Panc1 (cell line): ENCODE results near the gene PKP3. TPM values are rescaled to one million over a fixed set of nuclear protein-coding genes. Genes with fewer than 3 reads are reported as not detected.

ENCODE experiments used
- ATAC-seq: fragments of 200-7000 bp; cut with Tn5 transposase; 2 replicates; pipeline ENCODE4 v1.9.1; 2020; ENCODE audit warnings: mild to moderate bottlenecking, moderate library complexity
- BruUV-seq: library from RNA; stranded (reverse); fragments of 400-500 nt; replicated peaks from 2 replicates; lab custom pipeline; 2021; lab: Mats Ljungman, UMichigan
- CTCF ChIA-PET: fragments of 300-600 bp; sonication (Branson Sonifier 250); formaldehyde crosslinking; loops from one replicate; lab custom pipeline; 2022; ENCODE audit warnings: antibody characterized with exemption; lab: Charles Lee
- POLR2A ChIA-PET: fragments of 300-600 bp; sonication (Branson Sonifier 250); formaldehyde crosslinking; loops from one replicate; lab custom pipeline; 2022; ENCODE audit warnings: antibody characterized with exemption; lab: Charles Lee
- DNase-seq: peaks from one replicate; pipeline ENCODE4 v3.0.0-alpha.2; 2010; ENCODE audit warnings: low read depth, low spot score
- H3K27ac ChIP-seq: 2 replicates; pipeline ENCODE4 v1.5.1; 2011; ENCODE audit warnings: mild to moderate bottlenecking, low read length, inconsistent platforms
- H3K27me3 ChIP-seq: fragments of 200-500 bp; sonication (Bioruptor generic); 2 replicates; pipeline ENCODE4 v1.6.0; 2014; ENCODE audit warnings: low read length, inconsistent platforms; ENCODE audit not compliant: control insufficient read depth, insufficient read depth
- H3K36me3 ChIP-seq: fragments of 200-500 bp; sonication (Bioruptor generic); 2 replicates; pipeline ENCODE4 v1.5.1; 2014; ENCODE audit warnings: inconsistent platforms, mild to moderate bottlenecking, low read length, moderate library complexity; ENCODE audit not compliant: control insufficient read depth, insufficient read depth
- H3K4me1 ChIP-seq: 2 replicates; pipeline ENCODE4 v1.5.1; 2011; ENCODE audit warnings: inconsistent platforms, mild to moderate bottlenecking, low read length, moderate library complexity; ENCODE audit not compliant: control insufficient read depth, insufficient read depth
- H3K4me3 ChIP-seq, 2 experiments: 2 replicates each; pipeline ENCODE4 v1.5.1; 2011 to 2012; ENCODE audit warnings: low read depth in 2 of 2, low read length in 2 of 2, mild to moderate bottlenecking in 2 of 2, inconsistent platforms in 1 of 2, moderate library complexity in 1 of 2
- H3K9me3 ChIP-seq: fragments of 200-500 bp; sonication (Bioruptor generic); 2 replicates; pipeline ENCODE4 v1.5.1; 2014; ENCODE audit warnings: low read depth, mild to moderate bottlenecking, inconsistent platforms, low read length, moderate library complexity; ENCODE audit not compliant: control insufficient read depth, insufficient read depth
- POLR2AphosphoS5 ChIP-seq: IDR thresholded peaks from 2 replicates; pipeline ENCODE4 v1.6.1; 2012; ENCODE audit warnings: mild to moderate bottlenecking, low read depth, low read length, moderate library complexity
- SIN3A ChIP-seq: IDR thresholded peaks from 2 replicates; pipeline ENCODE4 v1.6.1; 2012; ENCODE audit warnings: low read depth, mild to moderate bottlenecking, low read length, moderate library complexity, borderline replicate concordance; ENCODE audit not compliant: insufficient read depth
- TCF7L2 ChIP-seq: IDR thresholded peaks from 2 replicates; pipeline ENCODE4 v1.6.1; 2011; ENCODE audit warnings: mild to moderate bottlenecking, low read depth, low read length, inconsistent platforms
- in situ Hi-C: cut with HindIII; loops from 2 replicates; pipeline ENCODE4 v1.10.0; 2016; ENCODE audit warnings: low sequenced_read_pairs, low pct_unique_long_range_greater_than_20kb
- intact Hi-C: fragments of 100-400 bp; cut with micrococcal nuclease; formaldehyde crosslinking; loops from one replicate; pipeline ENCODE4 v1.10.0; 2022; ENCODE audit not compliant: unreplicated experiment
- total RNA-seq: library from RNA; stranded (reverse); gene quantifications from one replicate; pipeline ENCODE4 v1.2.1, GENCODE V29; 2021; ENCODE audit not compliant: unreplicated experiment
- TF ChIP-seq, protein P1 (sequence below): fragments of 450-650 bp; IDR thresholded peaks from 2 replicates; pipeline ENCODE4 v1.5.1; 2017; ENCODE audit warnings: mild to moderate bottlenecking
- TF ChIP-seq, protein P2 (sequence below), 2 experiments: IDR thresholded peaks; 2 replicates each; pipeline ENCODE4 v1.6.1; 2011 to 2012; ENCODE audit warnings: low read depth in 2 of 2, control low read depth in 1 of 2, low read length in 1 of 2, mild to moderate bottlenecking in 1 of 2, moderate library complexity in 1 of 2; ENCODE audit not compliant: insufficient read depth in 1 of 2

The PKP3 gene
- total RNA-seq, 1 experiment from 2014 or later: 36.8 TPM

DNA sequence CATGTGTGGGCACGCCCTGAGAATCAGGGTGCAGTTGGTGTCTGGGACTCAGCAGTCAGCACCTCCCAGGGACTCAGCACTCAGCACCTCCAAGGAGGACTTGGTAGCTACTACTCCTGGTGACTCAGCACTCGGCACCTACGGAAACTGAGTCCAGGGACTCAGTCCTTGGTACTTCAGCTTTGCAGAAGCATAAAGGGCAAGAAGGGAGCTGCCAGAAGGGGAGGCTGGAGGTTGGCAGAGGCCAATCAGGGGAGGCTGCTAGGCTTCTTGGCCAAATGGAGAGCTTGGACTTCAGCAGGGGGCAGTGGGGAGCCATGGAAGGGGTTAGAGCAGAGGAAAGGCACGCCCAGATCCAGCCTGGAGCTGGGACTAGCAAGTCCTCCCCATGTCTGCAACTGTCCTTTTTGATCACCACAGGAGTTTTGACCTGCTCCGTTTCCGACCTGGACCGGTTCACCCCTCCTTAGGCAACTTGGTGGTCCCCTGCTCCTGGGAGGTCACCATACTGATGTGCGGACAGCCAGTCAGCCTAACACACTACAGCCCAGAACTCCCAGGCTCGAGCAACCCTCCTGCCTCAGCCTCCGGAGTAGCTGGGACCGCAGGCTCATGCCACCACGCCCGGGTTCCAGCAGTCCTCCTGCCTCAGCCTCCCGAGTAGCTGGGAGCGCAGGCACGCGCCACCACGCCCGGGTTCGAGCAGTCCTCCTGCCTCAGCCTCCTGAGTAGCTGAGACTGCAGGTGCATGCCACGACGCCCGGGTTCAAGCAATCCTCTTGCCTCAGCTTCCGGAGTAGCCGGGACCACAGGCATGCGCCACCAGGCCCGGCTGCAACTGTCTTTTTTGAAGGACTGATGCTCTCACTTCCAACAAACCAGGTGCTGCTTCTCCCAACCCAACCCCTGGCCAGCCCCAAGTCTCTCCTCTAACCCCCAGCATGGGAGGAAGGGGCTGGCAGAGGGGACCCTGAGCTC lies 46.3 kb downstream of the PKP3 start:
- no TSS peak for BruUV-seq
- DNase-seq (no peak), ATAC-seq (peak; percentile 22; the same call in 1 of the 2 replicates)
- TF ChIP-seq, protein P1, sequence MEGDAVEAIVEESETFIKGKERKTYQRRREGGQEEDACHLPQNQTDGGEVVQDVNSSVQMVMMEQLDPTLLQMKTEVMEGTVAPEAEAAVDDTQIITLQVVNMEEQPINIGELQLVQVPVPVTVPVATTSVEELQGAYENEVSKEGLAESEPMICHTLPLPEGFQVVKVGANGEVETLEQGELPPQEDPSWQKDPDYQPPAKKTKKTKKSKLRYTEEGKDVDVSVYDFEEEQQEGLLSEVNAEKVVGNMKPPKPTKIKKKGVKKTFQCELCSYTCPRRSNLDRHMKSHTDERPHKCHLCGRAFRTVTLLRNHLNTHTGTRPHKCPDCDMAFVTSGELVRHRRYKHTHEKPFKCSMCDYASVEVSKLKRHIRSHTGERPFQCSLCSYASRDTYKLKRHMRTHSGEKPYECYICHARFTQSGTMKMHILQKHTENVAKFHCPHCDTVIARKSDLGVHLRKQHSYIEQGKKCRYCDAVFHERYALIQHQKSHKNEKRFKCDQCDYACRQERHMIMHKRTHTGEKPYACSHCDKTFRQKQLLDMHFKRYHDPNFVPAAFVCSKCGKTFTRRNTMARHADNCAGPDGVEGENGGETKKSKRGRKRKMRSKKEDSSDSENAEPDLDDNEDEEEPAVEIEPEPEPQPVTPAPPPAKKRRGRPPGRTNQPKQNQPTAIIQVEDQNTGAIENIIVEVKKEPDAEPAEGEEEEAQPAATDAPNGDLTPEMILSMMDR: no peak
- no peak for TF ChIP-seq SIN3A
- TF ChIP-seq, protein P2, sequence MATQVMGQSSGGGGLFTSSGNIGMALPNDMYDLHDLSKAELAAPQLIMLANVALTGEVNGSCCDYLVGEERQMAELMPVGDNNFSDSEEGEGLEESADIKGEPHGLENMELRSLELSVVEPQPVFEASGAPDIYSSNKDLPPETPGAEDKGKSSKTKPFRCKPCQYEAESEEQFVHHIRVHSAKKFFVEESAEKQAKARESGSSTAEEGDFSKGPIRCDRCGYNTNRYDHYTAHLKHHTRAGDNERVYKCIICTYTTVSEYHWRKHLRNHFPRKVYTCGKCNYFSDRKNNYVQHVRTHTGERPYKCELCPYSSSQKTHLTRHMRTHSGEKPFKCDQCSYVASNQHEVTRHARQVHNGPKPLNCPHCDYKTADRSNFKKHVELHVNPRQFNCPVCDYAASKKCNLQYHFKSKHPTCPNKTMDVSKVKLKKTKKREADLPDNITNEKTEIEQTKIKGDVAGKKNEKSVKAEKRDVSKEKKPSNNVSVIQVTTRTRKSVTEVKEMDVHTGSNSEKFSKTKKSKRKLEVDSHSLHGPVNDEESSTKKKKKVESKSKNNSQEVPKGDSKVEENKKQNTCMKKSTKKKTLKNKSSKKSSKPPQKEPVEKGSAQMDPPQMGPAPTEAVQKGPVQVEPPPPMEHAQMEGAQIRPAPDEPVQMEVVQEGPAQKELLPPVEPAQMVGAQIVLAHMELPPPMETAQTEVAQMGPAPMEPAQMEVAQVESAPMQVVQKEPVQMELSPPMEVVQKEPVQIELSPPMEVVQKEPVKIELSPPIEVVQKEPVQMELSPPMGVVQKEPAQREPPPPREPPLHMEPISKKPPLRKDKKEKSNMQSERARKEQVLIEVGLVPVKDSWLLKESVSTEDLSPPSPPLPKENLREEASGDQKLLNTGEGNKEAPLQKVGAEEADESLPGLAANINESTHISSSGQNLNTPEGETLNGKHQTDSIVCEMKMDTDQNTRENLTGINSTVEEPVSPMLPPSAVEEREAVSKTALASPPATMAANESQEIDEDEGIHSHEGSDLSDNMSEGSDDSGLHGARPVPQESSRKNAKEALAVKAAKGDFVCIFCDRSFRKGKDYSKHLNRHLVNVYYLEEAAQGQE (IDR thresholded peaks at IDR 0.05; ENCODE audit: insufficient read depth in 1 of 2, low read depth in 2 of 2, low read length in 1 of 2): no peak
- TF ChIP-seq TCF7L2: no peak
- TF ChIP-seq POLR2AphosphoS5: no peak
- H3K9me3 ChIP-seq: no peaks in the 10 kb centered on the region
- no peaks in the 10 kb centered on the region for H3K36me3 ChIP-seq
- intact Hi-C loops: no loop called here
- ChIA-PET CTCF (interaction anchor here (0.6 to 1.3 kb wide), 4 partner anchors 7 to 36 kb away, joined by 3 to 9 read pairs (median 4); partner anchors contain the start of gene SIGIRR), POLR2A (interaction anchor here (0.5 kb wide), 1 partner anchor 87 kb away, joined by 7 read pairs; no protein-coding TSS in a partner anchor)
- H3K4me3 ChIP-seq: peak overlapping the region; percentile 23 to 47; a peak in 2 of 4 replicates
- H3K4me1 ChIP-seq: peaks cover 24% of the 10 kb centered on the region
- H3K27ac ChIP-seq: no peak overlapping the region
- H3K27me3 ChIP-seq: no peaks in the 10 kb centered on the region
- in situ Hi-C loops: no loop called here

DNA sequence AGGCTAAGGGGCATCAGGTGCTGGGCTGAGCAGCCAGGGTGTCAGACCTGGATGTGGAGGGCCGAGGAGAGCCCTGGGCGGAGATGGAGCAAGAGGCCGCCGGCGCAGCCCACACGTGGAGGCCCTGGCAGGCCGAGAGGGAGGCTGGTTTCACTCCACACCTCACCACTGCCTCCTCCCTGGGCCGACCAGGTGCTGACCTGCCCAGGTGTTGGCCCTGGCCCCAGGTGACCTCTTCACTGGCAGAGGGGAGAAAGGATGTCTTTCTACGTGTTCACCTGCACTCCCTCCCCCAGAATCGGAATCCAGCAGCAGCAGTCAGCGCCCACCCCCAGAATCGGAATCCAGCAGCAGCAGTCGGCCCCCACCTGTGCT lies 47.0 kb downstream of the PKP3 start:
- ATAC-seq (no peak; the same call in 1 of the 2 replicates), DNase-seq (no peak)
- H3K36me3 ChIP-seq: no peaks in the 10 kb centered on the region
- ChIA-PET POLR2A (no interaction called here), CTCF (no interaction called here)
- BruUV-seq: no TSS peak
- intact Hi-C loops (no loop called here), in situ Hi-C loops (no loop called here)
- TF ChIP-seq, protein P2 (IDR thresholded peaks at IDR 0.05; ENCODE audit: insufficient read depth in 1 of 2, low read depth in 2 of 2, low read length in 1 of 2): no peak
- TF ChIP-seq POLR2AphosphoS5 (no peak), SIN3A (no peak), TCF7L2 (no peak)
- TF ChIP-seq, protein P1: no peak
- no peaks in the 10 kb centered on the region for H3K9me3 ChIP-seq
- no peaks in the 10 kb centered on the region for H3K27me3 ChIP-seq
- peaks cover 27% of the 10 kb centered on the region for H3K4me1 ChIP-seq
- peak overlapping the region; percentile 23 to 47 for H3K4me3 ChIP-seq
- no peak overlapping the region for H3K27ac ChIP-seq
